AG09319 (cell line): ENCODE data around the gene CACNB2.

ENCODE experiments used
- DNase-seq: peaks from one replicate; pipeline ENCODE4 v3.0.0-alpha.2; 2010; ENCODE audit warnings: low read depth; ENCODE audit errors: extremely low read depth
- TF ChIP-seq, protein P1 (sequence below): IDR thresholded peaks from 2 replicates; pipeline ENCODE4 v1.5.1; 2011; ENCODE audit warnings: low read depth, mild to moderate bottlenecking, inconsistent platforms, low read length, moderate library complexity

CACNB2 gene

DNA sequence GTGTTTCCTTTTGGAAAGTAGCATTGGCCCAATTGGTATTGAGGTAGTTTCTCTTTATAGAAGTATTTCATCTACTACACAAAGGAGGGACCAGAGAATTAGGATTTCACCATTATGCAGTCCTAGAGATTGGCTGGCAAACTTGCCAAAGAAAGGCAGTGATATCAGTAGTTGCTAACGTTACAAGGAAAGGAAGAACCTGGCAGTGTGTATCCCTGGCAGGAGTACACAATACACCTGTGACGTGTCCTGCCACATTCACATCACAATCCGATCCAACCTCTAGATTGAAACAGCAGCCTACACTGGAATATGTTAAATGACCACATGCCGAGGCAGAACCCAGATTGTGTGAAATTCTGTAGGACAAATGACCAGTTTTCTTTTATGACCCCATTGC is 81.7 kb downstream of the CACNB2 start:
- TF ChIP-seq, protein P1, sequence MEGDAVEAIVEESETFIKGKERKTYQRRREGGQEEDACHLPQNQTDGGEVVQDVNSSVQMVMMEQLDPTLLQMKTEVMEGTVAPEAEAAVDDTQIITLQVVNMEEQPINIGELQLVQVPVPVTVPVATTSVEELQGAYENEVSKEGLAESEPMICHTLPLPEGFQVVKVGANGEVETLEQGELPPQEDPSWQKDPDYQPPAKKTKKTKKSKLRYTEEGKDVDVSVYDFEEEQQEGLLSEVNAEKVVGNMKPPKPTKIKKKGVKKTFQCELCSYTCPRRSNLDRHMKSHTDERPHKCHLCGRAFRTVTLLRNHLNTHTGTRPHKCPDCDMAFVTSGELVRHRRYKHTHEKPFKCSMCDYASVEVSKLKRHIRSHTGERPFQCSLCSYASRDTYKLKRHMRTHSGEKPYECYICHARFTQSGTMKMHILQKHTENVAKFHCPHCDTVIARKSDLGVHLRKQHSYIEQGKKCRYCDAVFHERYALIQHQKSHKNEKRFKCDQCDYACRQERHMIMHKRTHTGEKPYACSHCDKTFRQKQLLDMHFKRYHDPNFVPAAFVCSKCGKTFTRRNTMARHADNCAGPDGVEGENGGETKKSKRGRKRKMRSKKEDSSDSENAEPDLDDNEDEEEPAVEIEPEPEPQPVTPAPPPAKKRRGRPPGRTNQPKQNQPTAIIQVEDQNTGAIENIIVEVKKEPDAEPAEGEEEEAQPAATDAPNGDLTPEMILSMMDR = no peak
- DNase-seq = no peak

DNA sequence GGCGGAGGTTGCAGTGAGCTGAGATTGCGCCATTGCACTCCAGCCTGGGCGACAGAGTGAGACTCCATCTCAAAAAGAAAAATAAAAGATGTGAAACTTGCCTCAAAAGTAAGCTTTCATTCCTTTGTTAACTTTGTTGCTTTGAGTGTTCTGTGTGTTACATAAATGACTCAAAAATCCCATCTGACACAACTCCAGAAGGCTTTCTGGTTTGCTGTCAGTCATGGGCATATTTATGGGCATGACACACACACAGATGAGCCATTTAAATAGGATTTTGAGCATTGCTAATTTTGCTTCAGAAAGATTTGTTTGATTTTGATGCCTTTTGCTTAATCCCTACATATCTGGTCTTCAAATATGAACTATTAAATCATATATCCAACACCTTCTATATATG is 82.6 kb downstream of the CACNB2 start:
- TF ChIP-seq, protein P1 = no peak
- no peak for DNase-seq

DNA sequence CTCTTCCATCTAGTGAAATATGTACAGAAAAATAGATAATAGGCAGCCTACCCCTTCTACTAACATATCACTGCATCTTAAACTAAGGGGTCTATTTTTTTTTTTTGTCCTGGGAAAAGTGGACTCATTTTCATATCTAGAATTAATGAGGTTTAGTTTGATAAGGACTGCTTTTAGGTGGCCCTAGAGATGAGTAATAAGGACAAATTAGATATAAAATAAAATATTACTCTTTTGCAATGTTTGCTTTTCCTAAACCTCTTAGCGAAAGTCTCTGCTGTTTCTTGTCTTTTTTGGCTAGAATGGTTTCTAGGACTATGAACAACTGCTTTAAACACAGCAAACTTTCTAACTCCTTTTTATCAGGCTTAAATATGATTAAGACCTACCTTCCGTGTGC is 83.7 kb downstream of the CACNB2 start:
- no peak for DNase-seq
- TF ChIP-seq, protein P1 = no peak

DNA sequence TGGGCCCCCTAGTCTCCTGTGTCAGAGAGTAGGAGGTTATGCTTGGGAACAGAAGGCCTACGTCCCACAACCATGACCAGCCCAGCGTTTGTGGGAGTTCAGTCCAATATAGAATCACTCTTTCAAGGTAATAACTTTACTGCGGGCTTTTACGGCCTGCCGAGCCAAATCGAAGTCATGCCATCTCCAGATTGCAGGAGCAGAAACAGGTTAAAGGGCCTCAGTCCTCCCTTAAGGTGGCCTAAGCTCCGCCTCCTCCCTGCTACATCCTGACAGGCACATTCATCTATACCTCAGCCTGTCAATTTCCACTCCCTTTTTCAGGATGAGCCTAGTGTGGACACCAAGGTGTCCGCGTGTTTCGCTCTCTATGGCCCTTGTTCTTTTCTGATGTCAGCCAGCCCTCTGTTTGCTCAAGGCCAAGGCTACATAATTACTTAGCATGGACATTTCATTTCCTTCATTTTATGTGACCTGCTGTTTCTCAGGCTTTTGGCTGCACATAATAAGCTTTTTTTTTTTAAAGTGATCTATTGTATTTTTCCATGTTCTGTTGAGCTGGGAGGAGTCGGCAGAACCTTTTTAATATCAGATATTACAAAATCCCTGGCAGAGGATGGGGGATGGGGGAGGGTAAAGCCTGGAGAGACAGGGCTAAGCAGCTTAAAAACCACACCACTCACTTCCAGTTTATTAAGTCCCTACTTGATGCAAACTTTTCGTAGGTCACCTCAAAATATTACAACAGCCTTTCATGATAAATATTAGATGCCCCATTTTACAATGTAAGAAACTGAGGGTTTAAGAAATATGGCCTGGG is 84.6 kb downstream of the CACNB2 start:
- no peak for DNase-seq
- TF ChIP-seq, protein P1 = no peak

DNA sequence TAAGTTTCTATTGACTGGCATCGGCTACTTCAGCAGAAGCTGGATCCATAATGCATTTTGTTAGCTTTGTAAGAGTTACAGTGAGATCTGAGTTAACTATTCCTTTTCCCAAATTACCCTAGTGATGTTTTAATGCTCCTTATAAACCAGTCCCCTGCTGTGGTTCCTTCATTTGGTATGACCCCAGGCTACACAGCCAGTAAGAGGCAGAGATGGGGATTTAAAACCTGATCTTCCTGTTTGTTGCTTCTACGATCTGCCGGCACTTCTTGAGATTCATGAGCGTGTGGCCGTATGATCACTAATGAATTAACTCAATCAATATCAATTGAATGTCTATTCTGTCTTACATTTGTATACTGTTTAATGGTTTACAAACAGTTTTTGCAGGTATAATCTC is 86.1 kb downstream of the CACNB2 start:
- DNase-seq = no peak
- TF ChIP-seq, protein P1 = no peak

DNA sequence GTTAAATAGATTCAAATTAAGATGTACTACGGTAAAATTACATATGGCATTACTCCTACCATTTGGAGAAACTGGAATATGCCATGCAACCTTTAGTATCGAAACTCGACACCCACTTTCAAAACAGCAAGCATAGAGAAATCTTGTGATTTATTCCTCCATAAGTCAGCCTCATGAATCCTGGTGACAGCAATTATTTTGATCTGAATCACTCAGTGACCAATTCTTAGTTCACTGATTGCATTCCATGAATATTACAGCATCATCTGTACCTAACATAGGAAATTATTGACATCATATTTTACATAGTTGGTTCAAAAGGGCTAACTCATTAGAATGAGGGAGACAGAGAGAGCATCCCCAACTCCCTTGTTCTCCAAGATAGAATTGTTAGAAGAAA is 89.6 kb downstream of the CACNB2 start:
- TF ChIP-seq, protein P1 = no peak
- no peak for DNase-seq

DNA sequence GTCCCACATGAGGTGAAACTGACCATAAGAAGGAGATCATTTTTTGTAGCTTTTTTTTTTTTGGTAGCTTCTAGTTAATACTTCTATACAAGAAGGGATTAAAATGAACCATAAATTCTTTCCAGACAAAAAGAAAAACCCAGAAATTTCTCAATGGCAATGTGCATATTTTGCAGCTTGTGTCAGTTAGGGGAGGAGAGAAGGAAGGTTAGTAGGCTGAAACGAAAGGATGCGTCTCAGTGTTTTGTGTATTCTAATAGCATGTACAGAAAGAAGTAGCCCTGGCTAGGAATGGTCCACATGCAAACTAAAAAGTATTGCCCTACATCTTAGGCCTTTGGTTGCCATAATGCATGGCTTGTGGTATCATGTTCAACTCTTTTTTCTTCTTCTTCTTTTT is 90.6 kb downstream of the CACNB2 start:
- TF ChIP-seq, protein P1 = no peak
- no peak for DNase-seq
